Uterus (tissue), 4 donors: Measurements from ENCODE around the gene TFRC. TPM values are rescaled to one million over a fixed set of nuclear protein-coding genes. Genes with fewer than 3 reads are reported as not detected.
"Not testable (repeated sequence)": the region's sequence is repeated elsewhere in the genome, so short reads cannot be mapped to it uniquely, and the experiment has no call there.

Experiments
- DNase-seq, 2 donors: peaks; one replicate each; pipeline ENCODE4 v3.0.0-alpha.2; 2019 to 2020
- H3K27ac ChIP-seq, 2 donors: fragments of 200-600 bp; sonication (generic); 1 replicate in 1 of 2; 2 replicates in 1 of 2; pipeline ENCODE4 v1.5.1; 2016 to 2018
- H3K27me3 ChIP-seq, 2 donors: fragments of 200-600 bp; sonication (generic); one replicate each; pipeline ENCODE4 v1.5.1; 2018 to 2019; ENCODE audit warnings: control low read depth in 1 of 2
- H3K36me3 ChIP-seq, 2 donors: fragments of 200-600 bp; sonication (generic); one replicate each; pipeline ENCODE4 v1.5.1; 2019; ENCODE audit warnings: control low read depth in 1 of 2
- H3K4me1 ChIP-seq, 2 donors: fragments of 200-600 bp; sonication (generic); one replicate each; pipeline ENCODE4 v1.5.1; 2018 to 2019; ENCODE audit warnings: control low read depth in 1 of 2
- H3K4me3 ChIP-seq, 2 donors: fragments of 200-600 bp; sonication (generic); 1 replicate in 1 of 2; 2 replicates in 1 of 2; pipeline ENCODE4 v1.5.1; 2018 to 2019; ENCODE audit warnings: mild to moderate bottlenecking in 1 of 2
- H3K9me3 ChIP-seq, 2 donors: fragments of 200-600 bp; sonication (generic); one replicate each; pipeline ENCODE4 v1.5.1; 2019; ENCODE audit warnings: control low read depth in 1 of 2
- CTCF ChIP-seq, 4 experiments: fragments of 200-600 bp in 2 of 4; fragments of 450-650 bp in 2 of 4; sonication (generic) in 2 of 4; IDR thresholded peaks; one replicate each; pipeline ENCODE4 v1.5.1; 2016 to 2019; ENCODE audit warnings: antibody characterized with exemption in 4 of 4, mild to moderate bottlenecking in 2 of 4, moderate library complexity in 1 of 4
- POLR2A ChIP-seq, 2 donors: fragments of 450-650 bp; IDR thresholded peaks; one replicate each; pipeline ENCODE4 v1.6.1; 2016; ENCODE audit warnings: antibody characterized with exemption in 2 of 2, mild to moderate bottlenecking in 1 of 2, moderate library complexity in 1 of 2
- intact Hi-C: fragments of 100-400 bp; cut with DNase I; formaldehyde crosslinking; loops from one replicate; pipeline ENCODE4 v1.15.1; 2023; ENCODE audit warnings: low total_unique reads
- total RNA-seq, 4 donors: library from RNA; depleted of rRNA in 3 of 4; stranded (reverse); fragments of >200 nt in 3 of 4; gene quantifications; one replicate each; pipeline versions ENCODE4 v1.1.0 to v1.2.4, GENCODE V29; 2014 to 2023
- donor health status: DM: yes; HTN: yes; CAD: no.

TFRC gene
- total RNA-seq, 4 donors from 2014 or later, result 29.5 to 87.7 (median 44.6) TPM

DNA sequence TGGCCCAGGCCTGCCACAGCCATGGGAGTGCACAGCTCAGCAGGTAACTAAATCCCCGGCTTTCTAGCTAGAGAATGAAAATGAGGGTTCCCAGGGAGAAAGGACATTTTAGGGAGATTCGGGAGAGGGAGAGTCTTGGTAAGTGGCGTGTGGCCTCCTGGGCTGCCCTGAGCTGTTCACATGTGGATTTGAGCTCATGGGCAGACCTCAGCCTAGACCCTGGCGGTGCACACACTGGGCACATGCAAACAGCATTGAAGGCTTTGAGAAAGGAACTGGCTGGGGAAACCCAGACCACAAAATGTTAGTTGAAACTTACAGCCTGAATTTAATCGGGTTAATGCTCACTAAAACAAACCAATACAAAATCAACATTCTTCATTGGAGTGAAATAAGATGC is 72.4 kb downstream of the TFRC start:
- H3K36me3 ChIP-seq, result no peaks in the 10 kb centered on the region
- no peak overlapping the region for H3K27ac ChIP-seq
- TF ChIP-seq POLR2A (IDR thresholded peaks at IDR 0.05) (no peak), CTCF (IDR thresholded peaks at IDR 0.05) (no peak)
- intact Hi-C loops, result no loop called here
- no peaks in the 10 kb centered on the region for H3K4me1 ChIP-seq
- H3K4me3 ChIP-seq, result no peak overlapping the region
- no peak for DNase-seq
- no peaks in the 10 kb centered on the region for H3K27me3 ChIP-seq
- no peaks in the 10 kb centered on the region for H3K9me3 ChIP-seq

DNA sequence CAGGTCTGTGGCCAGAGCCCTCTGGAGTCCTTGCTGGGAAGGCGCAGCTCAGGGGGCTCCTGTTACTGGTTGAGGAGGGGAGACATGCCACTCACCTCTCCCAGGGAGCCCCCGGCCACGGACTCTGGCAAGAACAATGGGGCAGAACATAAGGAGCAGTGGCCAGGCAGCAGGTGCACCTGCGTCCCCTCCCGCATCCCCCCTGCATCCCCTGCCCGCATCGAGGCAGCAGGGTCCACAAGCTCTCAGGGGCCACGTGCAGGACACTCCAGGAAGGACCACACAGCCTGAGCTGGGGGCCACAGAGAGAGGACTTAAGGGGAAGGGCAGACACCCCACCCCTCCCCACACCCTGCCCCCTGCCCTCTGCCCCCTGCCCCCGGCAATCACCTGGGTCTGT is 73.0 kb downstream of the TFRC start:
- H3K27ac ChIP-seq, result no peak overlapping the region
- H3K4me3 ChIP-seq, result no peak overlapping the region
- no peaks in the 10 kb centered on the region for H3K27me3 ChIP-seq
- DNase-seq, result no peak
- no peak for TF ChIP-seq POLR2A (IDR thresholded peaks at IDR 0.05)
- TF ChIP-seq CTCF (IDR thresholded peaks at IDR 0.05), result no peak
- no peaks in the 10 kb centered on the region for H3K9me3 ChIP-seq
- no peaks in the 10 kb centered on the region for H3K4me1 ChIP-seq
- no peaks in the 10 kb centered on the region for H3K36me3 ChIP-seq
- intact Hi-C loops, result no loop called here

DNA sequence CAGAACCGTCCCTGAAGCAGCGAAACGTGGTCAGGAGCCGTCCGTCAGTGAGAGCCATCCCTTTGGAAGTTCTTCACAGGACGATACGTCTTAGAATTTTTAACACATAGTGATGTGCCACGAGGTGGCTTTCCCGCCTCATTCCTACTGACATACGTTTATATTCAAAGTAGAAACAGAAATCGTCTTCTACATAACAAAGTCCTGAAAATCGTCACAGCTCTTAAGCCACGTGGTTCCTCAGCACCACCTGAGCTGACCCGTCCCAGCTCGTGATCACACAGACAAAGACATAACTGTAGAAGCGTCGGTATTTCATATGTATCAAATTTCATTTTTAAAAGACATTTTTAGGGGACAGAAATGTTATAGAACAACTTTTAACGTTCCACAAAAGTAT is 73.5 kb downstream of the TFRC start:
- no peak for DNase-seq
- Histone ChIP-seq H3K4me3 (no peak overlapping the region), H3K27me3 (no peaks in the 10 kb centered on the region), H3K4me1 (no peaks in the 10 kb centered on the region), H3K27ac (no peak overlapping the region), H3K9me3 (no peaks in the 10 kb centered on the region), H3K36me3 (no peaks in the 10 kb centered on the region)
- intact Hi-C loops, result no loop called here
- TF ChIP-seq CTCF (IDR thresholded peaks at IDR 0.05), result no peak
- TF ChIP-seq POLR2A (IDR thresholded peaks at IDR 0.05), result no peak

DNA sequence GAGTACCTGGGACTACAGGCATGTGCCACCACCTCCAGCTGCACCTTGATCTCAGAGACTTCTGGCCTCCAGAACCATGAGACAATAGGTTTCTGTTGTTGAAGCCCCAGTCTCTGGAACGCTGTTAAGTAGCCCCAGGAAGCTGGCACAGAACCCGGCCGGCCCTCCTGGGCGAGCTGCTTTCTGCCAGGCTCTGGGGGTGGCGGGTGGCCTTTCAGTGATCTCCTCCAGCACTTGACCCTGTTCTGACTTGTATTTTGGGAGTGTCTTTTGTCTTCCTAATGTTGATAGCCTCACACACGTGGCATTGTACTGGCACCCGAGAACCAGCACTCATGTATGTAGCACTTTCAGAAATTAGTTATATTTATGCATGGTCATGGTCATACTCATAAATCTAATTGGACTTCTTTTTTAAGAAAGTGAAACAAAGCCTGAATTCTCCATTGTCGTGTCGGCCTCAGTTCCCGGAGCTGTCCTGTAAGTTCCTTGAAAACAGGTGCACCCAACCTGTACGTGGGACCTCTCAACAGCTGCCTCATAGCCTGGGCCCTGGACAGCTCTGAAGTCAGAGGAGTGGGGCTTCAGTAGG is 74.0 kb downstream of the TFRC start:
- intact Hi-C loops, result no loop called here
- Histone ChIP-seq H3K4me3 (no peak overlapping the region), H3K27ac (no peak overlapping the region), H3K9me3 (no peaks in the 10 kb centered on the region), H3K27me3 (no peaks in the 10 kb centered on the region), H3K4me1 (no peaks in the 10 kb centered on the region), H3K36me3 (no peaks in the 10 kb centered on the region)
- no peak for TF ChIP-seq CTCF (IDR thresholded peaks at IDR 0.05)
- TF ChIP-seq POLR2A (IDR thresholded peaks at IDR 0.05), result no peak
- DNase-seq, result no peak

DNA sequence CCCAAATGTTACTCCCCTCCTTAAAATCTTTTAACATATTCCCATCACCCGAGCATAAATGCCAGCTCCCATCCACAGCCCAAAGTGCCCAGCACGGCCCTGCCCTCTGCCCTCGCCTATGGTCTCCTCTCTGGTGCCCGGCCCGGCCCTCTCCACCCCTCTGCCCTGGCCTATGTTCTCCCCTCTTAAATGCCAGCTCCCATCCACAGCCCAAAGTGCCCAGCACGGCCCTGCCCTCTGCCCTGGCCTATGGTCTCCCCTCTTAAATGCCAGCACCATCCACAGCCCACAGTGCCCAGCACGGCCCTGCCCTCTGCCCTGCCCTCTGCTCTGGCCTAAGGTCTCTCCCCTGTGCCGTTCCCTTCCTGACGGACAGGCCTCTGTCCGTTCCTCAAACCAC is 76.6 kb downstream of the TFRC start:
- H3K9me3 ChIP-seq, DNase-seq, H3K4me1 ChIP-seq, H3K27ac ChIP-seq, H3K27me3 ChIP-seq, intact Hi-C loops, H3K36me3 ChIP-seq, H3K4me3 ChIP-seq: not testable (repeated sequence)

DNA sequence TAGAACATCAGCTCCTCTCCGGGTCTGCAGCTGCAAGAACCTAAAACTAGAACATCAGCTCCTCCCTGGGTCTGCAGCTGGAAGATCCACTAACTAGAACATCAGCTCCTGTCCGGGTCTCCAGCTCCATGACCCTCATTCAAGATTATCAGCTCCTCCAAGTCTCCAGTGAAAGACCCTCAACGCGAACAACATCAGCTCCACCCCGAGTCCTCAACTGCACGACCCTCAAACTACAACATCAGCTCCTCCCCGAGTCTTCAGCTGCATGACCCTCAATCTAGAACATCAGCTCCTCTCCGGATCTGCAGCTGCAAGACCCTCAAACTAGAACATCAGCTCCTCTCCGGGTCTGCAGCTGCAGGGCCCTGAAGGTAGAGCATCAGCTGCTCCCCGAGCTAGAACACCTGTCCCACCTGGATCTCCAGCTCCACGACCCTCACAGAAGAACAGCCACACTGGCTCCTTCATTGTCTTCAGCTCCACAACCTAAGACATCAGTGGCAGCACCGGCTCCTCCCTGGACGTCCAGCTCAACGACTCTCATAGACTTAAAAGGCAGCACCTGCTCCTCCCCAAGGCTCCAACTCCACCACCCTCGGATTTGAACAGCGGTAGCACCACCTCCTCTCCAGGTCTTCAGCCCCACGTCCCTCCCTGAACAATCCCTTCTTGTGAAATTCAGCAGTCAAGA is 77.4 kb downstream of the TFRC start:
- DNase-seq, intact Hi-C loops: not testable (repeated sequence)

More for the DNA sequence above, 77.4 kb downstream of the TFRC start:
- not testable (repeated sequence) for H3K27me3 ChIP-seq, H3K36me3 ChIP-seq, H3K4me1 ChIP-seq, H3K27ac ChIP-seq, H3K4me3 ChIP-seq, H3K9me3 ChIP-seq
